K562 (cell line): ENCODE data around the gene LACTB. TPM values are rescaled to one million over a fixed set of nuclear protein-coding genes. Genes with fewer than 3 reads are reported as not detected.

Experiments
- BMI1 ChIP-seq: fragments of 150-350 bp; IDR thresholded peaks from 2 replicates; pipeline ENCODE4 v1.6.1; 2014; ENCODE audit warnings: low read length
- BRCA1 ChIP-seq, 2 experiments: fragments of 450-650 bp in 1 of 2; sonication (generic) in 1 of 2; formaldehyde crosslinking in 1 of 2; IDR thresholded peaks; 2 replicates each; pipeline versions ENCODE4 v1.5.0 to v1.6.1; 2017 to 2020; ENCODE audit warnings: mild to moderate bottlenecking in 1 of 2, missing genetic modification reagents in 1 of 2
- CC2D1A ChIP-seq: fragments of 450-650 bp; IDR thresholded peaks from 2 replicates; pipeline ENCODE4 v1.6.1; 2017; ENCODE audit warnings: mild to moderate bottlenecking
- ETS2 ChIP-seq: IDR thresholded peaks from 2 replicates; pipeline ENCODE4 v1.6.1; 2016; ENCODE audit warnings: borderline replicate concordance, missing genetic modification characterization, mild to moderate bottlenecking, moderate library complexity, missing compliant biosample characterization; ENCODE audit not compliant: poor library complexity, severe bottlenecking
- GTF2B ChIP-seq: IDR thresholded peaks from 2 replicates; pipeline ENCODE4 v1.6.1; 2011; ENCODE audit not compliant: insufficient read length; ENCODE audit errors: extremely low read depth
- HBP1 ChIP-seq: fragments of 450-650 bp; formaldehyde crosslinking; IDR thresholded peaks from 2 replicates; pipeline ENCODE4 v1.4.0; 2022; ENCODE audit warnings: missing genetic modification characterization
- PCBP2 ChIP-seq: fragments of 200-400 bp; formaldehyde crosslinking; IDR thresholded peaks from 2 replicates; pipeline ENCODE4 v1.6.1; 2018; ENCODE audit warnings: low read length, low read depth, mild to moderate bottlenecking, moderate library complexity; ENCODE audit not compliant: poor library complexity, severe bottlenecking
- PKNOX1 ChIP-seq: fragments of 450-650 bp; IDR thresholded peaks from 2 replicates; pipeline ENCODE4 v1.6.1; 2016
- PML ChIP-seq: IDR thresholded peaks from 2 replicates; pipeline ENCODE4 v1.6.1; 2012; ENCODE audit warnings: low read length, inconsistent platforms
- TARDBP ChIP-seq: fragments of 450-650 bp; IDR thresholded peaks from 2 replicates; pipeline ENCODE4 v1.6.1; 2016
- THRA ChIP-seq: fragments of 450-650 bp; IDR thresholded peaks from 2 replicates; pipeline ENCODE4 v1.6.1; 2017; ENCODE audit warnings: mild to moderate bottlenecking, moderate library complexity
- THRAP3 ChIP-seq: fragments of 450-650 bp; IDR thresholded peaks from 2 replicates; pipeline ENCODE4 v1.6.1; 2016; ENCODE audit warnings: mild to moderate bottlenecking, inconsistent platforms, borderline replicate concordance
- TSC22D4 ChIP-seq: fragments of 450-650 bp; IDR thresholded peaks from 2 replicates; pipeline ENCODE4 v1.6.1; 2016; ENCODE audit warnings: missing genetic modification characterization, missing biosample characterization, control low read depth
- ZNF224 ChIP-seq: sonication (generic); formaldehyde crosslinking; IDR thresholded peaks from 2 replicates; pipeline ENCODE4 v1.8.0; 2022; ENCODE audit warnings: mild to moderate bottlenecking, missing genetic modification reagents
- ZNF311 ChIP-seq: fragments of 250-450 bp; sonication (Bioruptor Pico); IDR thresholded peaks from 2 replicates; pipeline ENCODE4 v1.4.0; 2020; ENCODE audit warnings: mild to moderate bottlenecking, moderate library complexity
- ZNF324 ChIP-seq: fragments of 250-450 bp; sonication (Bioruptor Pico); IDR thresholded peaks from 2 replicates; pipeline ENCODE4 v1.4.0; 2020; ENCODE audit warnings: mild to moderate bottlenecking
- ZNF395 ChIP-seq: fragments of 200-800 bp; sonication (Bioruptor generic); IDR thresholded peaks from 2 replicates; pipeline ENCODE4 v1.6.1; 2017; ENCODE audit warnings: missing genetic modification characterization, missing compliant biosample characterization
- polyA plus RNA-seq, 8 experiments: library from polyadenylated mRNA; depleted of rRNA in 4 of 8; stranded (reverse) in 5 of 8; unstranded in 3 of 8; fragments of >200 nt; fragmentation: Nextera tagmentation in 2 of 8; fragmentation: Illumina TruSeq in 1 of 8; extraction: Ambion mirVana in 2 of 8; extraction: Trizol in 1 of 8; gene quantifications; 2 replicates each; pipeline versions ENCODE4 v1.2.1 to v1.2.3, GENCODE V29; 2011 to 2014; ENCODE audit warnings: inconsistent platforms in 1 of 8, missing spikeins in 1 of 8
- total RNA-seq, 7 experiments: library from RNA; depleted of rRNA in 6 of 7; stranded (reverse); fragments of >200 nt in 6 of 7; fragmentation: Illumina TruSeq in 2 of 7; extraction: Trizol in 2 of 7; gene quantifications; 2 replicates each; pipeline versions ENCODE4 v1.2.1 to v1.2.3, GENCODE V29; 2011 to 2021; ENCODE audit warnings: low replicate concordance in 1 of 7
- TF ChIP-seq, protein P1 (sequence below): fragments of 450-650 bp; IDR thresholded peaks from 2 replicates; pipeline ENCODE4 v1.6.1; 2018; ENCODE audit warnings: mild to moderate bottlenecking, low read depth; ENCODE audit not compliant: partially characterized antibody
- TF ChIP-seq, protein P2 (sequence below): sonication (generic); formaldehyde crosslinking; IDR thresholded peaks from 2 replicates; pipeline ENCODE4 v1.8.1; 2022; ENCODE audit warnings: missing genetic modification reagents

LACTB gene
- total and polyA plus RNA-seq, 9 of the 15 experiments (the other 6 are each of a cell fraction or from before 2014, with no cell fraction given) = 3.1 to 15.5 (median 9.8) TPM

GRCh38 chr15:63157118-63157843 lies 35.6 kb downstream of the LACTB start, which contains the start of gene RPS27L (continued):
- TF ChIP-seq PCBP2 (no peak), THRA (no peak), ETS2 (no peak), THRAP3 (no peak), GTF2B (no peak), CC2D1A (no peak), BRCA1 (IDR thresholded peaks at IDR 0.05) (no peak), BRCA1 (CRISPR knock-in tag; IDR thresholded peaks at IDR 0.05) (no peak), HBP1 (no peak), PML (peak; percentile 77), ZNF324 (CRISPR knock-in tag) (no peak), ZNF311 (no peak), ZNF395 (CRISPR knock-in tag) (peak; percentile 78; the same call in 1 of the 2 replicates), TSC22D4 (no peak), BMI1 (no peak), PKNOX1 (no peak), ZNF224 (CRISPR knock-in tag) (no peak), TARDBP (peak; percentile 66)
- TF ChIP-seq, protein P1, sequence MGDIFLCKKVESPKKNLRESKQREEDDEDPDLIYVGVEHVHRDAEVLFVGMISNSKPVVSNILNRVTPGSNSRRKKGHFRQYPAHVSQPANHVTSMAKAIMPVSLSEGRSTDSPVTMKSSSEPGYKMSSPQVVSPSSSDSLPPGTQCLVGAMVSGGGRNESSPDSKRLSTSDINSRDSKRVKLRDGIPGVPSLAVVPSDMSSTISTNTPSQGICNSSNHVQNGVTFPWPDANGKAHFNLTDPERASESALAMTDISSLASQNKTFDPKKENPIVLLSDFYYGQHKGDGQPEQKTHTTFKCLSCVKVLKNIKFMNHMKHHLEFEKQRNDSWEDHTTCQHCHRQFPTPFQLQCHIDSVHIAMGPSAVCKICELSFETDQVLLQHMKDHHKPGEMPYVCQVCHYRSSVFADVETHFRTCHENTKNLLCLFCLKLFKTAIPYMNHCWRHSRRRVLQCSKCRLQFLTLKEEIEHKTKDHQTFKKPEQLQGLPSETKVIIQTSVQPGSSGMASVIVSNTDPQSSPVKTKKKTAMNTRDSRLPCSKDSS = no peak
- TF ChIP-seq, protein P2, sequence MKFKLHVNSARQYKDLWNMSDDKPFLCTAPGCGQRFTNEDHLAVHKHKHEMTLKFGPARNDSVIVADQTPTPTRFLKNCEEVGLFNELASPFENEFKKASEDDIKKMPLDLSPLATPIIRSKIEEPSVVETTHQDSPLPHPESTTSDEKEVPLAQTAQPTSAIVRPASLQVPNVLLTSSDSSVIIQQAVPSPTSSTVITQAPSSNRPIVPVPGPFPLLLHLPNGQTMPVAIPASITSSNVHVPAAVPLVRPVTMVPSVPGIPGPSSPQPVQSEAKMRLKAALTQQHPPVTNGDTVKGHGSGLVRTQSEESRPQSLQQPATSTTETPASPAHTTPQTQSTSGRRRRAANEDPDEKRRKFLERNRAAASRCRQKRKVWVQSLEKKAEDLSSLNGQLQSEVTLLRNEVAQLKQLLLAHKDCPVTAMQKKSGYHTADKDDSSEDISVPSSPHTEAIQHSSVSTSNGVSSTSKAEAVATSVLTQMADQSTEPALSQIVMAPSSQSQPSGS (CRISPR knock-in tag) = no peak
